IPS-NIHi7 (cell line): Measurements from ENCODE around the gene SLC25A30.
A peak's percentile ranks its signal among the peaks of the same experiment; 100 is the strongest.
"Not testable (repeated sequence)": the region's sequence is repeated elsewhere in the genome, so short reads cannot be mapped to it uniquely, and the experiment has no call there.

Experiments used
- DNase-seq: peaks from one replicate; pipeline ENCODE4 v3.0.0; 2012; ENCODE audit warnings: mixed read lengths; ENCODE audit errors: extremely low spot score

Gene SLC25A30

DNA sequence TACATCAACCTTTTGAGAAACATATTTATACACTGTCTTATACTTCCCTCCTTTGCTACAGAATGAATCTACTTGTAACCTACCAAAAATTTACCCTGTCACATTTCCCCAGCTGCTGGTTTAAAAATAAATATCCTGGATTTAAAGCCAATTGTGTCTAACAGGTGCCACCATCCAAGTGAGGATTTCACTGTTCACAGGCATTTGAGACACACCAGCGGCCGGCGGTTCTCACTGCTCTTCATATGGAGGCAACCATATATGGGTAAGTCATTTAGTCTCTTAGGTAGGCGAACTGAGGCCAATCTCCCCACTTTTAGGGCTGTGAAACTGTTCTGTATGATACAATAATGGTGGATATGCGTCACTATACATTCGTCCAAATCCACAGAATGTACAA, 26.2 kb downstream of the SLC25A30 start:
- no peak for DNase-seq

DNA sequence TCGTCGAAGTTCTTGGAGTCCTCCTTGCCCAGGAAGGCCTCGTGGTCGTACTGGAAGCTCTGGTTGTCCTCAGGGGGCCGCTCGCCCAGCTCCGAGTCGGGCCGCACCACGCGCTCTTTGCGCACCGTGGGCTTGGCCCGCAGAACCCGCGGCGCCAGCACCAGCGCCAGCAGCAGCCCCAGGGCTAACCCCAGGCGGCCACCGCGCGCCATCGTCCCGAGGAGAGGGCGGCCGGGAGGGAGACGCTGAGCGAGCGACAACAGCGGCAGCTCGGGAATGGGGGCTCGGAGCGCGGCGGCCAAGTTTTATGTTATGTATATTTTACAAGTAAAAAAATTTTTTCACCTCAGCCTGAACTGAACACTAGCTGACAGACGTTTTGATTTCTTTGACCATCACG, 27.0 kb downstream of the SLC25A30 start:
- DNase-seq: not testable (repeated sequence)

- DNase-seq: not testable (repeated sequence)
These were observed 27.8 kb downstream of the SLC25A30 start for GRCh38 chr13:45390348-45390747.

- DNase-seq: no peak
These were observed 29.5 kb downstream of the SLC25A30 start for GRCh38 chr13:45388664-45389063.

DNA sequence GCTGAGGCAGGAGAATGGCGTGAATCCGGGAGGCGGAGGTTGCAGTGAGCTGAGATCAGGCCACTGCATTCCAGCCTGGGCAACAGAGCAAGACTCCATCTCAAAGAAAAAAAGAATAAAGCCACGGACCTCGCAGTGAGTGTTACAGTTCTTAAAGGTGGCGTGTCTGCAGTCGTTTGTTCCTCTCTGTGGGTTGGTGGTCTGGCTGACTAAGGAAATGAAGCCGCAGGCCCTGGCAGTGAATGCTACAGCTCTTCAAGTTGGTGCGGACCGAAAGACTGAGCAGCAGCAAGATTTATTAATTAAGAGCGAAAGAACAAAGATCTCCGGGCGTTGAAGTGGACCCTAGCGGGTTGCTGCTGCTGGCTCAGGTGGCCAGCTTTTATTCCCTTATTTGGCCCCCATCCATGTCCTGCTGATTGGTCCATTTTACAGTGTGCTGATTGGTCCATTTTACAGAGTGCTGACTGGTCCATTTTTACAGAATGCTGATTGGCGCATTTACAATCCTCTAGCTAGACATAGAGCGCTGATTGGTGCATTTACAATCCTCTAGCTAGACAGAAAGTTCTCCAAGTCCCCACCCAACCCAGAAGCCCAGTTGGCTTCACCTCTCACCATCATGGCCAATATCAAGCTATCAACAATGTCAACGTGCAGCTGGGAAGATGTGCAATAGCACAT, 31.1 kb downstream of the SLC25A30 start:
- not testable (repeated sequence) for DNase-seq

- no peak for DNase-seq
These were observed 32.1 kb downstream of the SLC25A30 start for GRCh38 chr13:45385907-45386553.

- no peak for DNase-seq
These were observed 32.9 kb downstream of the SLC25A30 start for GRCh38 chr13:45385320-45385719.

GRCh38 chr13:45384474-45385174, 33.5 kb downstream of the SLC25A30 start:
- DNase-seq: no peak

DNA sequence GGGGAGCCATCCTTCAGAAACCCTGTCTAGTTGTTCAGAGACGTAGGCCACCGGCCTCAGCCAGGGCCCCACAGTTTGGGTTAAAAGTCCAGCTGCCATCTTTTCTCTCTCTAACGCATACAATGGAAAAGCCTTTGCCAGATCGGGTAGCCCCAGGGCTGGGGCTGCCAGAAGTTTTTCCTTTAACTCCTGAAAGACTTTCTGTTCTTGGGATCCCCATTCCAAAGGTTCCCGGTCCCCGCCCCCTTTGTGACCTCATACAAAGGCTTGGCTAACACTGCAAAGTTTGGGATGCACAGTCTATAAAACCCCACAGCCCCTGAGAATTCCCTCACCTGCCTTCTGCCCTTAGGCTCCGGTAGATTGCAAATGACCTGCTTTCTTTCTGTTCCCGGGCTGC, 35.4 kb downstream of the SLC25A30 start:
- DNase-seq: not testable (repeated sequence)

GRCh38 chr13:45381196-45381595, 37.0 kb downstream of the SLC25A30 start:
- DNase-seq: no peak

- not testable (repeated sequence) for DNase-seq
These were observed 37.5 kb downstream of the SLC25A30 start for GRCh38 chr13:45380708-45381107.

DNA sequence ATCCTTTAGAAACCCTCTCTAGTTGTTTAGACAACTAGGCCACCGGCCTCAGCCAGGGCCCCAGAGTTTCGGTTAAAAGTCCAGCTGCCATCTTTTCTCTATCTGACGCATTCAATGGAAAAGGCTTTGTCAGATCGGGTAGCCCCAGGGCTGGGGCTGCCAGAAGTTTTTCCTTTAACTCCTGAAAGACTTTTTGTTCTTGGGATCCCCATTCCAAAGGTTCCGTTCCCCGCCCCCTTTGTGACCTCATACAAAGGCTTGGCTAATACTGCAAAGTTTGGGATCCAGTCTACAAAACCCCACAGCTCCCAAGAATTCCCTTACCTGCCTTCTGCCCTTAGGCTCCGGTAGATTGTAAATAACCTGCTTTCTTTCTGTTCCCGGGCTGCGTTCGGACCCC, 38.7 kb downstream of the SLC25A30 start:
- DNase-seq: not testable (repeated sequence)

DNA sequence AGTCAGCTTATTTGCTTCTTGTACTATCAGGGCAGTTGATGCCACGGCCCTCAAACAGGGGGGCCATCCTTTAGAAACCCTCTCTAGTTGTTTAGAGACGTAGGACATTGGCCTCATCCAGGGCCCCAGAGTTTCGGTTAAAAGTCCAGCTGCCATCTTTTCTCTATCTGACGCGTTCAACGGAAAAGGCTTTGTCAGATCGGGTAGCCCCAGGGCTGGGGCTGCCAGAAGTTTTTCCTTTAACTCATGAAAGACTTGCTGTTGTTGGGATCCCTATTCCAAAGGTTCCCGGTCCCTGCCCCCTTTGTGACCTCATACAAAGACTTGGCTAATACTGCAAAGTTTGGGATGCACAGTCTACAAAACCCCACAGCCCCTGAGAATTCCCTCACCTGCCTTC, 39.4 kb downstream of the SLC25A30 start:
- not testable (repeated sequence) for DNase-seq

- DNase-seq: not testable (repeated sequence)
These were observed 40.9 kb downstream of the SLC25A30 start for GRCh38 chr13:45377314-45377713.

GRCh38 chr13:45376651-45377050, 41.5 kb downstream of the SLC25A30 start:
- not testable (repeated sequence) for DNase-seq

DNA sequence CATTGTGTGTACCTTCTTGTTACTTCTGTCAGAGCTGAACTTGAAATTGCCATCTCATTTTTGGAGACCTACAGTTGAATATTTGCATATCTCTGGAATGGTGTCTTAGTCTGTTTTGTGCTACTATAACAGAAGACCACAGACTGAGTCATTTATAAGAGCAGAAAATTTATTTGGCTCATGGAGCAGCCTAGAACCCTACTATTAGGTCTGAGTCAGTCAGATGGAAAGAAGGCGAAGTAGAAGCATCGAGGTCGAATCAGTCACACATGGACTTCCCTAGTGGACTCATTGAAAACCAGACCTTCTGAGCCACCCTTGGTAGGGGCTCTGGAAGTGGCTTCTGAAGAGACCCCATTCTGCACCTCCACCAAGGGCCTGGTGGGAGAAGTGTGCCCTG, 43.3 kb downstream of the SLC25A30 start:
- DNase-seq: no peak

GRCh38 chr13:45373162-45373547, 45.0 kb downstream of the SLC25A30 start:
- no peak for DNase-seq

- DNase-seq: no peak
These were observed 45.7 kb downstream of the SLC25A30 start for GRCh38 chr13:45372189-45373161.

- peak; percentile 89 for DNase-seq
These were observed 47.2 kb downstream of the SLC25A30 start for GRCh38 chr13:45370922-45371406.

DNA sequence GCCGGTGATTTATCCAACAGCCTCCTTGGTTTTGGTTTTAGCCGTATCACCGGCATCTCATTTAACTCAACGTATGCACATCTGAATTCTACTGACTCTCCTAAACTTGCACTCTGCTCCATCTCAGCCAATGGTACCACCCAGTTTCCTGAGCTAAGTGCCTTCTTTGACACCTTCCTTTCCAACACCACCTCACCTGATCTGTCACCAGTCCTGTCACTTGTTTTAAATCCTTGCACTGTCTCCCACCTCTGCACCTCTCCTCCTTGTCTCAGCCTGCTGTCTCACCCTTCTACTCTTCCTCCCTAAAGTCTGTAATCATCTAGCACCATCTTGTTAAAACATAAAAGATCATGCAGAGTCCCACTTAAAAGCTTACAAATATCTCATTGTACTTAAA, 49.1 kb downstream of the SLC25A30 start:
- DNase-seq: no peak

- no peak for DNase-seq
These were observed 49.6 kb downstream of the SLC25A30 start for GRCh38 chr13:45368571-45368970.
